ENCODE data around the gene CLIP2.
A peak's percentile ranks its signal among the peaks of the same experiment; 100 is the strongest.

Gene CLIP2

GRCh38 chr7:74262639-74263398 lies 26.4 kb upstream of the CLIP2 start:
- in situ Hi-C loops (cut with MboI; ENCODE audit: low pct_unique_long_range_greater_than_20kb, low sequenced_read_pairs, unreplicated experiment): no loop called here
- no peak for TF ChIP-seq CTCF (IDR thresholded peaks at IDR 0.05; ENCODE audit: extremely low read depth, insufficient read depth, missing control alignments)
- no peak for DNase-seq (ENCODE audit: low spot score)

- no peak for DNase-seq (ENCODE audit: low spot score)
- TF ChIP-seq CTCF (IDR thresholded peaks at IDR 0.05; ENCODE audit: extremely low read depth, insufficient read depth, missing control alignments): no peak
- in situ Hi-C loops (cut with MboI; ENCODE audit: low pct_unique_long_range_greater_than_20kb, low sequenced_read_pairs, unreplicated experiment): no loop called here
These were observed 25.6 kb upstream of the CLIP2 start for GRCh38 chr7:74263399-74264120.

- in situ Hi-C loops (cut with MboI; ENCODE audit: low pct_unique_long_range_greater_than_20kb, low sequenced_read_pairs, unreplicated experiment): no loop called here
- no peak for TF ChIP-seq CTCF (IDR thresholded peaks at IDR 0.05; ENCODE audit: extremely low read depth, insufficient read depth, missing control alignments)
- no peak for DNase-seq (ENCODE audit: low spot score)
These were observed 22.8 kb upstream of the CLIP2 start for GRCh38 chr7:74266191-74266963.

- no peak for TF ChIP-seq CTCF (IDR thresholded peaks at IDR 0.05; ENCODE audit: extremely low read depth, insufficient read depth, missing control alignments)
- DNase-seq (ENCODE audit: low spot score): no peak
- in situ Hi-C loops (cut with MboI; ENCODE audit: low pct_unique_long_range_greater_than_20kb, low sequenced_read_pairs, unreplicated experiment): no loop called here
These were observed 21.2 kb upstream of the CLIP2 start for GRCh38 chr7:74267756-74268565.

GRCh38 chr7:74269757-74270277 lies 19.4 kb upstream of the CLIP2 start:
- in situ Hi-C loops (cut with MboI; ENCODE audit: low pct_unique_long_range_greater_than_20kb, low sequenced_read_pairs, unreplicated experiment): no loop called here
- DNase-seq (ENCODE audit: low spot score): peak; percentile 68
- no peak for TF ChIP-seq CTCF (IDR thresholded peaks at IDR 0.05; ENCODE audit: extremely low read depth, insufficient read depth, missing control alignments)

Measured in GM13977 (cell line).